NCI-H345 treated with DMSO at 0.1 percent for 48 hours (cell line): ENCODE data around the gene CATSPER2.
"Not testable (repeated sequence)": the region's sequence is repeated elsewhere in the genome, so short reads cannot be mapped to it uniquely, and the experiment has no call there.

ENCODE experiments used
- DNase-seq: peaks from one replicate; lab custom pipeline; 2025; ENCODE audit not compliant: unreplicated experiment; lab: John Stamatoyannopoulos, UW

Gene CATSPER2

DNA sequence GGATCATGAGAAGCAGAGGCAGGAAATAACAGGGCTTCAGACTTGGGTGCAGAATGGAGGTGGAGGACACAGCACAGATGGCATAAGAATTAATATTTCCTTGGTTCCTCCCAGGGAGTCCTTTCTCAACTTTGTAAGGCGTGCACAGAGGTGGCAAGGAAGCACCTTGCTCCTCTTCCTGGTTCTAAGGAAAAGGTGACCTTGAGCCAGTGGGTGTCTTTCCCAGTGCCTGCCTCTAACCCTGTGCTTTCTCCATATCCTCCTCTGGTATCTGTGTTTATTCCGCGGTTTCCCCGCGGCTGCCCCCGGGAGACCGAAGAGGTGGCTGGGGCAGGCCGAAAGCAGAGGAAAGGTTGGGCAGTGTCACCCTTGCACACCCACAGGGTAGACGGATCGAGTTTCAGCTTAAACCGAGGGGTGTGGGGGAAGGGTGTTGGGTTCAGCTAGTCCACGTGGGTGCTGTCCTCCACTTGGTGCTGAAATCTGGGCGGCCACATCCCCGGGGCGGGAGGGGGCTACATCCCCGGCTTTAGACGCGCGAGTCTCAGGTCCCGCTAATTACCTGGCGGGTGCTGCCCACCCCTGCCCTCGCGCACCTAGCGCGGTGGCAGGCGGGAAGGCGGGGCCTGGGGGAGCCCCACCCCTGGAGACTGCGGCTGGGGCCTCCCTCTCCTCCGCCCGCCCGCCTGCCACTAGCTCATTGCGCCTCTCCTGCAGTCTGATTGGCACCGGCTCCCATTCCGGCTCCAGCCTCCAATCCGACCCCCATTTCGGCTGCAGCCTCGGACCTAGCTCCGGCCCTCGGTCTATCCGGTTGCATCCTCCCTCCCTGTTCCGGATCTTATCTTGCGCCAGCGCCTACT lies 55.1 kb downstream of the CATSPER2 start, which contains the start of gene CKMT1B:
CKMT1B (plus strand) TSS at position 700 of the 863 bp plus-strand sequence. CDS start 192 bp downstream, outside the sequence.
- DNase-seq: not testable (repeated sequence)

GRCh38 chr15:43592841-43593240 lies 55.8 kb downstream of the CATSPER2 start:
- not testable (repeated sequence) for DNase-seq

DNA sequence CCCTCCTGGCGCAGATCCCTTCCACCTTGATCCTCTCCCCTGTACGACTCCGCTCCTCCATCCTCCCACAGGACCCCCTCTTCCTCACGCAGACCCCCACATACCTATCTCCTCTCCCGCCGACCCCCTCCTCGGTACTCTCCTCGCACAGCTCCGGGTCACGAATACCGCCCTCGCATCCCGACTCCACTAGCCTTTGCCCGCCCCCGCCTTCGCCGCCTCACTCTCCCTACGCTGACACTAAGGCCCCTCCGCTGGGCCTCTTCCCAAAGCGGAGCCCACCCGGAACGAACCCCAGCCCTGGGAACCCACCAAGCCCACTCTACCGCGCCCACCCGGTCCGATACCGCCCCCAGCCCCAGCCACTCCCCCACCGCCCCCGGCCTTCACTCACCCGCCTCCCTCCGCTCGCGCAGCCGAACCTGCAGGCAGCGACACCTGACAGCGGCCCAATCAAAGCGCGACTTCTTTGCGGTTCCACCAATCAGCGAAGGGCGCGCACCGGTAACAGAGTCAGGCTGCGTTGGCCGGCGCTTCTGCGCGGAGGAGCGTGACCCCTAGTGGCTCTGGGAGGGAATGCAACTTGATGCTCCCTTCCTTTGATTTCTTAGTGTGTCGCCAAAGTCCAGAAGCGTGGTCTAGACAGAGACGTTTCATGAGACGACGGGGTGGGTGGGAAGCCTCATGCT lies 58.7 kb downstream of the CATSPER2 start, which contains the start of gene PPIP5K1:
PPIP5K1 (minus strand) TSS at position 431 of the 689 bp plus-strand sequence. CDS start 5,704 bp downstream, outside the sequence.
- DNase-seq: not testable (repeated sequence)
